ENCODE measurements around the gene BLACAT1. TPM values are rescaled to one million over a fixed set of nuclear protein-coding genes. Genes with fewer than 3 reads are reported as not detected.

The BLACAT1 gene
- total and polyA plus RNA-seq, 9 of the 15 experiments (the other 6 are each of a cell fraction or from before 2014, with no cell fraction given) = 0.10 to 5.9 (median 0.73) TPM

- Histone ChIP-seq H4K20me1 (replicated peaks; ENCODE audit: control insufficient read depth, insufficient read depth, low read length) (0 out of 2 replicates have a peak, but pooled peaks cover 8% of the 10 kb centered on the region), H3K27me3 (ENCODE audit: control insufficient read depth in 2 of 2, insufficient read depth in 2 of 2, low read length in 2 of 2) (peaks cover 27 to 70% of the 10 kb centered on the region in 2 experiments; a peak in 4 of 5 replicates), H3K9ac (ENCODE audit: insufficient read depth in 1 of 2, low read depth in 2 of 2, low read length in 2 of 2) (peak overlapping the region in 1 of 2 experiments; percentile 56; a peak in 1 of 4 replicates), H3K4me3 (no peak overlapping the region), H3K9me1 (ENCODE audit: control insufficient read depth, insufficient read depth, low read length) (no peaks in the 10 kb centered on the region), H3K9me3 (replicated peaks; ENCODE audit: control insufficient read depth, insufficient read depth, low read depth, low read length) (no peaks in the 10 kb centered on the region), H3K4me1 (replicated peaks in 1 of 2; ENCODE audit: control insufficient read depth in 2 of 2, insufficient read depth in 2 of 2, low read length in 2 of 2) (peaks cover 4 to 11% of the 10 kb centered on the region in 2 experiments; a peak in 3 of 5 replicates), H3K36me3 (ENCODE audit: control insufficient read depth, insufficient read depth, low read length) (no peaks in the 10 kb centered on the region), H2AFZ (ENCODE audit: low read depth, low read length) (no peak overlapping the region), H3K4me2 (ENCODE audit: insufficient read depth, low read length) (no peak overlapping the region), H3K79me2 (ENCODE audit: control insufficient read depth, insufficient read depth, low read length) (no peaks in the 10 kb centered on the region), H3K27ac (ENCODE audit: extremely low read depth, low read depth, low read length) (no peak overlapping the region)
- peak; percentile 83 for ATAC-seq
- 3% methylated on average over 9 of the region's 9 CpGs for WGBS (ENCODE audit: insufficient coverage, low coverage, missing lambda C conversion rate)
- no TSS peak for BruUV-seq (replicated peaks)
- peak; percentile 47 to 70 (median 54) for DNase-seq (ENCODE audit: extremely low read depth in 1 of 4, low spot score in 3 of 4)
- ChIA-PET POLR2A (interaction anchor here (0.7 to 0.9 kb wide), 2 partner anchors 9 to 17 kb away, joined by 3 to 6 read pairs; no protein-coding TSS in a partner anchor), CTCF (ENCODE audit: low intra/inter-chr PET ratio) (interaction anchor here (1.0 kb wide), 1 partner anchor 29 kb away, joined by 3 read pairs; no protein-coding TSS in a partner anchor)
- intact Hi-C loops (cut with micrococcal nuclease) (no loop called here), in situ Hi-C loops (cut with MboI) (no loop called here)
- FAIRE-seq = peak; percentile 73
- peak; percentile 31 for TF ChIP-seq ARID1B (IDR thresholded peaks at IDR 0.05)
- TF ChIP-seq RAD51 (IDR thresholded peaks at IDR 0.05; ENCODE audit: borderline replicate concordance, low read depth) = no peak
- TF ChIP-seq ZFP91 (CRISPR knock-in tag; IDR thresholded peaks at IDR 0.05) = no peak
- no peak for TF ChIP-seq E2F5 (CRISPR knock-in tag; IDR thresholded peaks at IDR 0.05)
- no peak for TF ChIP-seq MAZ (CRISPR knock-in tag; conservative IDR thresholded peaks at IDR 0.05 in 1 of 2, IDR thresholded peaks at IDR 0.05 in 1 of 2)
- no peak for TF ChIP-seq PCBP1 (IDR thresholded peaks at IDR 0.05; ENCODE audit: low read depth, low read length, poor library complexity, severe bottlenecking)
- TF ChIP-seq ATF7 (IDR thresholded peaks at IDR 0.05) = no peak
- TF ChIP-seq GATA2 (CRISPR knock-in tag; IDR thresholded peaks at IDR 0.05) = peak; percentile 45; the same call in 1 of the 2 replicates
- no peak for TF ChIP-seq NFE2L1 (tag; IDR thresholded peaks at IDR 0.05; ENCODE audit: borderline replicate concordance, low read depth)
- TF ChIP-seq HLTF (IDR thresholded peaks at IDR 0.05) = no peak
- no peak for TF ChIP-seq SMAD3 (CRISPR knock-in tag; conservative IDR thresholded peaks at IDR 0.05)
- no peak for TF ChIP-seq ZNF12 (CRISPR knock-in tag; IDR thresholded peaks at IDR 0.05)
- no peak for TF ChIP-seq C11orf30 (IDR thresholded peaks at IDR 0.05; ENCODE audit: low read depth)
- peak; percentile 67 for TF ChIP-seq CBFA2T3 (IDR thresholded peaks at IDR 0.05)
- 0 out of 2 replicates have a peak, but pooled peaks have one; percentile 23 for TF ChIP-seq DPF2 (IDR thresholded peaks at IDR 0.05)
- TF ChIP-seq ZBTB49 (CRISPR knock-in tag; IDR thresholded peaks at IDR 0.05; ENCODE audit: borderline replicate concordance) = no peak
These were observed 39.5 kb upstream of the BLACAT1 start for GRCh38 chr1:205495237-205495823.
